T-helper 2 cell treated with Interferon-gamma antibody and Interleukin-4, amounts not matched to agents 5 μg/mL and 100 μg/mL, for 36 hours (primary cell): ENCODE measurements around the gene DNAH5.

ENCODE experiments used
- DNase-seq: peaks from one replicate; pipeline ENCODE4 v3.0.0; 2021; ENCODE audit warnings: low spot score
- H3K27ac Mint-ChIP-seq: one replicate; pipeline ENCODE4 v1.8.0; 2021; ENCODE audit warnings: mild to moderate bottlenecking, mixed read lengths
- H3K27me3 Mint-ChIP-seq: one replicate; pipeline ENCODE4 v1.8.0; 2021; ENCODE audit warnings: low read depth, mixed read lengths
- H3K36me3 Mint-ChIP-seq: one replicate; pipeline ENCODE4 v1.8.0; 2021; ENCODE audit warnings: low read depth, mixed read lengths
- H3K4me1 Mint-ChIP-seq: one replicate; pipeline ENCODE4 v1.8.0; 2021; ENCODE audit warnings: low read depth, mixed read lengths
- H3K4me3 Mint-ChIP-seq: one replicate; pipeline ENCODE4 v1.8.0; 2022; ENCODE audit warnings: mild to moderate bottlenecking, moderate library complexity, mixed read lengths
- H3K9me3 Mint-ChIP-seq: one replicate; pipeline ENCODE4 v1.8.0; 2021; ENCODE audit warnings: mixed read lengths

DNAH5 gene

GRCh38 chr5:13676531-13676930, 268.0 kb downstream of the DNAH5 start:
- Mint-ChIP-seq H3K27me3 (no peaks in the 10 kb centered on the region), H3K9me3 (peaks cover 18% of the 10 kb centered on the region), H3K27ac (no peak overlapping the region), H3K4me1 (no peaks in the 10 kb centered on the region), H3K36me3 (no peaks in the 10 kb centered on the region), H3K4me3 (no peak overlapping the region)
- DNase-seq: no peak

- Mint-ChIP-seq H3K36me3 (no peaks in the 10 kb centered on the region), H3K4me3 (no peak overlapping the region), H3K27ac (no peak overlapping the region), H3K4me1 (no peaks in the 10 kb centered on the region), H3K27me3 (no peaks in the 10 kb centered on the region), H3K9me3 (peaks cover 18% of the 10 kb centered on the region)
- no peak for DNase-seq
Observed at GRCh38 chr5:13674391-13674790, 270.1 kb downstream of the DNAH5 start.

GRCh38 chr5:13673511-13673910, 271.0 kb downstream of the DNAH5 start:
- H3K9me3 Mint-ChIP-seq: peaks cover 23% of the 10 kb centered on the region
- H3K36me3 Mint-ChIP-seq: no peaks in the 10 kb centered on the region
- H3K27ac Mint-ChIP-seq: no peak overlapping the region
- H3K27me3 Mint-ChIP-seq: no peaks in the 10 kb centered on the region
- no peak overlapping the region for H3K4me3 Mint-ChIP-seq
- no peaks in the 10 kb centered on the region for H3K4me1 Mint-ChIP-seq
- DNase-seq: no peak

- no peak overlapping the region for H3K27ac Mint-ChIP-seq
- H3K4me1 Mint-ChIP-seq: no peaks in the 10 kb centered on the region
- no peaks in the 10 kb centered on the region for H3K27me3 Mint-ChIP-seq
- no peaks in the 10 kb centered on the region for H3K36me3 Mint-ChIP-seq
- no peak for DNase-seq
- peaks cover 22% of the 10 kb centered on the region for H3K9me3 Mint-ChIP-seq
- H3K4me3 Mint-ChIP-seq: no peak overlapping the region
Observed at GRCh38 chr5:13664377-13664776, 280.1 kb downstream of the DNAH5 start.

- Mint-ChIP-seq H3K27me3 (no peaks in the 10 kb centered on the region), H3K27ac (no peak overlapping the region), H3K4me3 (no peak overlapping the region), H3K4me1 (no peaks in the 10 kb centered on the region), H3K9me3 (peaks cover 18% of the 10 kb centered on the region), H3K36me3 (no peaks in the 10 kb centered on the region)
- no peak for DNase-seq
Observed at GRCh38 chr5:13662626-13663025, 281.9 kb downstream of the DNAH5 start.

GRCh38 chr5:13661272-13661671, 283.2 kb downstream of the DNAH5 start:
- no peaks in the 10 kb centered on the region for H3K4me1 Mint-ChIP-seq
- H3K9me3 Mint-ChIP-seq: peaks cover 20% of the 10 kb centered on the region
- H3K27ac Mint-ChIP-seq: no peak overlapping the region
- no peak overlapping the region for H3K4me3 Mint-ChIP-seq
- no peaks in the 10 kb centered on the region for H3K36me3 Mint-ChIP-seq
- no peak for DNase-seq
- no peaks in the 10 kb centered on the region for H3K27me3 Mint-ChIP-seq

GRCh38 chr5:13660072-13660471, 284.4 kb downstream of the DNAH5 start:
- Mint-ChIP-seq H3K27ac (no peak overlapping the region), H3K27me3 (no peaks in the 10 kb centered on the region), H3K4me1 (no peaks in the 10 kb centered on the region), H3K4me3 (no peak overlapping the region), H3K9me3 (peaks cover 25% of the 10 kb centered on the region), H3K36me3 (no peaks in the 10 kb centered on the region)
- no peak for DNase-seq

GRCh38 chr5:13659391-13659790, 285.1 kb downstream of the DNAH5 start:
- Mint-ChIP-seq H3K27ac (no peak overlapping the region), H3K4me1 (no peaks in the 10 kb centered on the region), H3K4me3 (no peak overlapping the region), H3K27me3 (no peaks in the 10 kb centered on the region), H3K36me3 (no peaks in the 10 kb centered on the region), H3K9me3 (peaks cover 22% of the 10 kb centered on the region)
- no peak for DNase-seq

GRCh38 chr5:13658761-13659160, 285.7 kb downstream of the DNAH5 start:
- H3K9me3 Mint-ChIP-seq: peaks cover 21% of the 10 kb centered on the region
- H3K36me3 Mint-ChIP-seq: no peaks in the 10 kb centered on the region
- H3K4me3 Mint-ChIP-seq: no peak overlapping the region
- no peaks in the 10 kb centered on the region for H3K27me3 Mint-ChIP-seq
- H3K4me1 Mint-ChIP-seq: no peaks in the 10 kb centered on the region
- DNase-seq: no peak
- H3K27ac Mint-ChIP-seq: no peak overlapping the region

- no peaks in the 10 kb centered on the region for H3K36me3 Mint-ChIP-seq
- H3K4me1 Mint-ChIP-seq: no peaks in the 10 kb centered on the region
- H3K4me3 Mint-ChIP-seq: no peak overlapping the region
- no peak overlapping the region for H3K27ac Mint-ChIP-seq
- no peak for DNase-seq
- peaks cover 23% of the 10 kb centered on the region for H3K9me3 Mint-ChIP-seq
- H3K27me3 Mint-ChIP-seq: no peaks in the 10 kb centered on the region
Observed at GRCh38 chr5:13658152-13658551, 286.3 kb downstream of the DNAH5 start.

- no peak overlapping the region for H3K27ac Mint-ChIP-seq
- no peak for DNase-seq
- H3K36me3 Mint-ChIP-seq: no peaks in the 10 kb centered on the region
- H3K4me3 Mint-ChIP-seq: no peak overlapping the region
- peaks cover 26% of the 10 kb centered on the region for H3K9me3 Mint-ChIP-seq
- H3K4me1 Mint-ChIP-seq: no peaks in the 10 kb centered on the region
- H3K27me3 Mint-ChIP-seq: no peaks in the 10 kb centered on the region
Observed at GRCh38 chr5:13653709-13654108, 290.8 kb downstream of the DNAH5 start.

- Mint-ChIP-seq H3K4me3 (no peak overlapping the region), H3K4me1 (no peaks in the 10 kb centered on the region), H3K9me3 (peaks cover 28% of the 10 kb centered on the region)
Observed at GRCh38 chr5:13649656-13650055, 294.8 kb downstream of the DNAH5 start.

GRCh38 chr5:13648822-13649221, 295.7 kb downstream of the DNAH5 start:
- H3K4me3 Mint-ChIP-seq: no peak overlapping the region
- H3K27me3 Mint-ChIP-seq: no peaks in the 10 kb centered on the region
- no peak overlapping the region for H3K27ac Mint-ChIP-seq
- H3K4me1 Mint-ChIP-seq: no peaks in the 10 kb centered on the region
- H3K36me3 Mint-ChIP-seq: no peaks in the 10 kb centered on the region
- no peak for DNase-seq
- peaks cover 26% of the 10 kb centered on the region for H3K9me3 Mint-ChIP-seq

More at GRCh38 chr5:13649656-13650055, 294.8 kb downstream of the DNAH5 start:
- Mint-ChIP-seq H3K27me3 (no peaks in the 10 kb centered on the region), H3K27ac (no peak overlapping the region), H3K36me3 (no peaks in the 10 kb centered on the region)
- DNase-seq: no peak

GRCh38 chr5:13643734-13644133, 300.8 kb downstream of the DNAH5 start:
- Mint-ChIP-seq H3K27ac (no peak overlapping the region), H3K4me3 (no peak overlapping the region), H3K27me3 (no peaks in the 10 kb centered on the region)

GRCh38 chr5:13643196-13643595, 301.3 kb downstream of the DNAH5 start:
- H3K4me3 Mint-ChIP-seq: no peak overlapping the region
- no peaks in the 10 kb centered on the region for H3K36me3 Mint-ChIP-seq
- H3K4me1 Mint-ChIP-seq: no peaks in the 10 kb centered on the region
- H3K27me3 Mint-ChIP-seq: no peaks in the 10 kb centered on the region
- H3K27ac Mint-ChIP-seq: no peak overlapping the region
- no peak for DNase-seq
- peaks cover 25% of the 10 kb centered on the region for H3K9me3 Mint-ChIP-seq

More at GRCh38 chr5:13643734-13644133, 300.8 kb downstream of the DNAH5 start:
- H3K4me1 Mint-ChIP-seq: no peaks in the 10 kb centered on the region
- H3K36me3 Mint-ChIP-seq: no peaks in the 10 kb centered on the region
- no peak for DNase-seq
- peaks cover 29% of the 10 kb centered on the region for H3K9me3 Mint-ChIP-seq
